ENCODE results near the gene MCM3.

DNA sequence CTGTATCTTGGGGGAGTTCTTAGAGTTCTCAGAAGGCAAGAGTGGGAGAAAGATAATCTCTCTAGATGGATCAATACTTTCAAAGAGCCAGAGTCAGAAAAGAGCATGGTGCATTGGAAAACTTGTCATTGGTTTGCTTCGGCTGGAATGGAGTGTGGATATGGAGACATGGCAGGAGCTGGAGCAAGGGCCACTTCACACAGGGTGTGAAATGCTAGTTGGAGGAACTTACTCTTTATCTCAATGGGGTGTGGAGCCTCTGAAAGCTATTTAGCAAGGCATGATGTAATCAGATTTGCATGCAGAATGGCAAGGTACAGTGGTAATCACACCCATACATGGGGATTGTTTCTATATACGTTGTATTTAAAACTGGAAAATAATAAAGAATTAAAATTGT lies 45.9 kb upstream of the MCM3 start:
- TF ChIP-seq POLR2AphosphoS5 (IDR thresholded peaks at IDR 0.05; ENCODE audit: borderline replicate concordance, low read depth, low read length), result no peak
- no peak for TF ChIP-seq EZH2 (IDR thresholded peaks at IDR 0.05)
